IPS-NIHi7 (cell line): Measurements from ENCODE around the gene EPB41L3.

Experiments
- DNase-seq: peaks from one replicate; pipeline ENCODE4 v3.0.0; 2012; ENCODE audit warnings: mixed read lengths; ENCODE audit errors: extremely low spot score

Gene EPB41L3

DNA sequence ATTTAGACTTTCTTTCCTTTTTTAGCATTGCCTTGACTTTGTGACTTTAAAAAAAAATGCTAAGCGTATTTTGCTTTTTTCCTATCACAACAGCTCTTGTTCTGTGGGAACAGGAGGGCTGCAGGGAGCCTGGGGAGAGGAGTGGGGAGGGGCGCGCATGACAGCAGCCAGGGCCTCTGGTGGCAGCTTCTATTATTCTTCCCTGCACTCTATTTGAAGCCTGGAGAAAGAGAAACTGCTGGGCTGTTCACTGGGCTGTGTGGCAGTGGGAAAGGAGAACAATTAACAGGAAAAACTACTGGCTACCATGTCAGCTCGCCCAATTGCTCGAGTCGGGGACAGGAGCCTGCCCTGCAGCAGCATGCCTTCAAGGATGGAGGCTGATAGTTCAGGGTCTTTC lies 129.3 kb downstream of the EPB41L3 start:
- peak; percentile 65 for DNase-seq

DNA sequence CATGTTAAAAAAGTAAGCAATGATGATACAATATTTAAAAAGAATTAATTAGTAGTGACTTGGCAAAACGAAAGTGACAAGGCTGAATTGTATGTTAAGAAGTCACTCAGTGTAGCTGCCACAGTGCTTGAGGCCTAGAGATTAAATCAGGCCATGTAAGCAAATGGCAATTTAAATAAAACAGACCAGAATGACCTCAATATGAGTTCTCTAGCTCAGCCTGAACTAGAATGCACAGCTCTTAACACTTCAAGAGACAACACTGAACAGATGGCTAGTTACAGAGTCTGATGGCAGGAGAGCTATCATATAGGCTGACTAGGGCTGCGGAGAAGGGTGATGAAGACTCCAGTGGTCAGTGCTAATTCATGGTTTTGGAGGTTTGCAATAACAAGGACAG lies 130.3 kb downstream of the EPB41L3 start:
- no peak for DNase-seq

- no peak for DNase-seq
These were observed 133.2 kb downstream of the EPB41L3 start for GRCh38 chr18:5410582-5410981.

- DNase-seq, result no peak
These were observed 145.5 kb downstream of the EPB41L3 start for GRCh38 chr18:5398269-5398668.

DNA sequence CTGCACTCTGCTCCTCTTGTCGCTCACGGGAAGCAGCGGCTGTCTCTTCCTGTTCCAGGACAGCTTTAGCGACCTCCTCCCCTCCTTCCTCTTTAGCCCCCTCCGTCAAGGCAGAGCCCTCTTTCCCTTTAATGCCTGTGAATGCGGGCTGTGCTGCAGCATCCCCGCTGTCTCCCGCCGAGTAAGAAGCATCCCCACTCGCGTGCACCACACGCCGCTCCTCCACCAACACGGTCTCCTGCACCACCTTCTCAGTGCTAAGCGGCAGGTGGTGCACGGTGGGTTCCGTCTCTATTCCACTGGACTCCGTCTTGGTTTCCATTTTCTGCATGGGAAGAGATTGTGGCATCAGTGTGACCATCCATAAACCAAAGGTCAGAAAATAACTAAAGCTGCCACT lies 146.7 kb downstream of the EPB41L3 start:
- DNase-seq, result no peak

GRCh38 chr18:5395860-5396448 lies 147.8 kb downstream of the EPB41L3 start:
- no peak for DNase-seq

GRCh38 chr18:5393779-5394178 lies 150.0 kb downstream of the EPB41L3 start:
- no peak for DNase-seq

- DNase-seq, result no peak
These were observed 152.4 kb downstream of the EPB41L3 start for GRCh38 chr18:5391409-5391808.

DNA sequence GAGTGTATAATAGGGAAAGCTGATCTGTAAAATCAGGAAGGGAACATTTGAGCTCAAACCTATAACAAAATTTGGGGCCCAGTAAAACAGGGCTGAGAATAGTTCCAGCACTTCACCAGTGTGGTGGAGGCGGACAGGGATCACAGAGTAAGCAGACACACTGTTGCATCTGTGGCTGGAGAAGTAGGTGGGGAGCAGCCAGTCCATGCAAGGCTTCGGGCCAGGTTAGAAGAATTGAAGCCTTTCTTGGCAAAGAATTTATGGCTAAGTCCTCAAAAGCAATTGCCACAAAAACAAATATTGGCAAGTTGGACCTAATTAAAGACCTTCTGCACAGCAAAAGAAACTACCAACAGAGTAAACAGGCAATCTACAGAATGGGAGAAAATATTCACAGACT lies 154.4 kb downstream of the EPB41L3 start:
- DNase-seq, result no peak

GRCh38 chr18:5388896-5389295 lies 154.9 kb downstream of the EPB41L3 start:
- DNase-seq, result no peak

- no peak for DNase-seq
These were observed 163.2 kb downstream of the EPB41L3 start for GRCh38 chr18:5380586-5380985.

DNA sequence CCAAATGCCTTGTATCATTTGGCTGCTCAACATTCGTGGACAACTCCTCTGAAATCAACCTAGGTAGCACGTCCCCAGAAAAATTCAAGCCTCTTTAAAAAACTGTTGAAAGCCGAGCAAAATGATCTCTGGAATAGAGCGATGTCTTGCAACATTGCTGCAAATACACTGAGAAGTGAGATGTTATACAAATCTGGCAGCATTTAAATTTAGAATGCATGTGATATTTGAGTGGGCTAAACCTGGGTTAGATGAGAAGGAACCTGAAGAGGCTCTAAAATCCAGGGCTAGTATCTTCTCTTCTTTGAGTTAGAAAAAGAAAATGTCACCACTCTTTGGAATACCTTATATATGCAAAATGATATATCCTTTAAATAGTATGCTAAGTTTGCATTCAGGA lies 166.8 kb downstream of the EPB41L3 start:
- DNase-seq, result no peak

- no peak for DNase-seq
These were observed 173.5 kb downstream of the EPB41L3 start for GRCh38 chr18:5370332-5370731.

DNA sequence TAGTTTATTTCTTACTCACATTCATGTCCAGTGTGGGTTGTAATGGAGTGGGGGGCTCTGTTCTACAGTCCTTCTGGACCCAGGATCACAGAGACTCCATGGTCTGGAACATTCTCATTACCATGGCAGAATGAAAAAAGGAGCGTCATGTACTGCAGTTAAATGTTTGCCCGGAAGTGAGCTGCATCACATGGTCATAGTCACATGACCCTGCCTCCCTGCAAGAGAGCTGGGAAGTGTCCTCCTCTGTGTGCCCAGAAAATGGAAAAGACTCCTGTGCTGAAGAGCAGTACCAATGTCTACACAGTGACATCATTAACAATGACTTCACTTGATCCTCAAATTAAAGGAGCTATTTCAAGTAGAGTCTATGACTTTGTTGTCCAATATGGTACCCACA lies 174.3 kb downstream of the EPB41L3 start:
- DNase-seq, result no peak

DNA sequence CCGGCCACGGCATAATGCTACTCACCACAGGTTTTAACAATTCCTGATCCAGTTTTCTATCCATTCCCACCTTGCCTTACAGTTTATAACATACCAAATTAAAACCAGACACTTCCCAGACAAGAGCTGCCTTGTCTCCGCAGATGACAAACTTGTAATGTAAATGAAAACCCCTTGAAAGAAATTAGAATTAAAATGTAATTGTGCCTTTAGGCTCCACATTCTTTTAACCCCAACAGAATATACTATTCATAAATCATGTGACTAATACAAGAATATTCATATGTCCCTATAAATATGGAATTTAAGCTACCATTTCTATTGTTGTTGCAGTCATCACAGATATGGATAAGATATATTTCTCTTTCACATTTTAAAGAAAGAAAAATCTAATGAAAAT lies 178.4 kb downstream of the EPB41L3 start:
- DNase-seq, result no peak

GRCh38 chr18:5350636-5351035 lies 193.2 kb downstream of the EPB41L3 start:
- no peak for DNase-seq
